Body of pancreas (tissue), 4 donors: ENCODE data around the gene SLC25A44.

Source experiments
- POLR2A ChIP-seq, 3 donors: fragments of 450-650 bp; IDR thresholded peaks; one replicate each; pipeline ENCODE4 v1.6.1; 2016; ENCODE audit warnings: antibody characterized with exemption in 3 of 3, mild to moderate bottlenecking in 2 of 3
- TF ChIP-seq, protein P1 (sequence below), 7 experiments: fragments of 450-650 bp in 4 of 7; fragments of 200-600 bp in 3 of 7; sonication (generic) in 3 of 7; IDR thresholded peaks; one replicate each; pipeline ENCODE4 v1.5.1; 2016 to 2019; ENCODE audit warnings: antibody characterized with exemption in 7 of 7

DNA sequence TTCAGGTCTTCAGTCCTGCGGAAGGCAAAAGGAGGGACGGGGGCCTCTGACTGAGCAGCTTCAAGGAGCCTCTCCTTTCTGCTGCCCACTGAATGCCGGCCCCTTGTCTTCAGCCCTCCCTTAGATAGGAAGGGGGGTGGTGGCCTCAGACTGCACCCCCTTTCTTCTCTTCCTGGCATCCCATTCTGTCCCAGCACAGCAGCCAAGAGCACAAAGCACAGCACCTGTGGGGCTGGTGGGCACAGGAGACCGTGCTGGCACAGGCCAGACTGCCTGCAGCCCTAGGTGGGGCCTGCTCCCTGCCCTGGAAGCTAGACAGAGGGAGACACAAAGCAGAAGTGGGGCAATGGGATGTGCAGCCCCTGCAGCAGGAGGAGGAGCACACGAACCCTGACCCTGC, 55.7 kb downstream of the SLC25A44 start:
- TF ChIP-seq, protein P1, sequence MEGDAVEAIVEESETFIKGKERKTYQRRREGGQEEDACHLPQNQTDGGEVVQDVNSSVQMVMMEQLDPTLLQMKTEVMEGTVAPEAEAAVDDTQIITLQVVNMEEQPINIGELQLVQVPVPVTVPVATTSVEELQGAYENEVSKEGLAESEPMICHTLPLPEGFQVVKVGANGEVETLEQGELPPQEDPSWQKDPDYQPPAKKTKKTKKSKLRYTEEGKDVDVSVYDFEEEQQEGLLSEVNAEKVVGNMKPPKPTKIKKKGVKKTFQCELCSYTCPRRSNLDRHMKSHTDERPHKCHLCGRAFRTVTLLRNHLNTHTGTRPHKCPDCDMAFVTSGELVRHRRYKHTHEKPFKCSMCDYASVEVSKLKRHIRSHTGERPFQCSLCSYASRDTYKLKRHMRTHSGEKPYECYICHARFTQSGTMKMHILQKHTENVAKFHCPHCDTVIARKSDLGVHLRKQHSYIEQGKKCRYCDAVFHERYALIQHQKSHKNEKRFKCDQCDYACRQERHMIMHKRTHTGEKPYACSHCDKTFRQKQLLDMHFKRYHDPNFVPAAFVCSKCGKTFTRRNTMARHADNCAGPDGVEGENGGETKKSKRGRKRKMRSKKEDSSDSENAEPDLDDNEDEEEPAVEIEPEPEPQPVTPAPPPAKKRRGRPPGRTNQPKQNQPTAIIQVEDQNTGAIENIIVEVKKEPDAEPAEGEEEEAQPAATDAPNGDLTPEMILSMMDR (IDR thresholded peaks at IDR 0.05), result no peak
- TF ChIP-seq POLR2A (IDR thresholded peaks at IDR 0.05), result no peak
